Fibroblast of mammary gland (primary cell): ENCODE data around the gene SLC38A8.

ENCODE experiments used
- DNase-seq: peaks from one replicate; pipeline ENCODE4 v3.0.0-alpha.2; 2010; ENCODE audit warnings: low read depth
- H3K4me3 ChIP-seq: 2 replicates; pipeline ENCODE4 v1.5.1; 2011; ENCODE audit warnings: low read depth, mild to moderate bottlenecking, low read length, moderate library complexity; ENCODE audit not compliant: control insufficient read depth
- CTCF ChIP-seq: conservative IDR thresholded peaks from 2 replicates; pipeline ENCODE4 v1.5.1; 2011; ENCODE audit warnings: low read depth, low read length, inconsistent platforms; ENCODE audit not compliant: control insufficient read depth, insufficient read depth

The SLC38A8 gene

GRCh38 chr16:84016477-84016876 lies 26.1 kb downstream of the SLC38A8 start:
- H3K4me3 ChIP-seq: no peak overlapping the region
- TF ChIP-seq CTCF: no peak
- DNase-seq: no peak

GRCh38 chr16:84015399-84015798 lies 27.2 kb downstream of the SLC38A8 start:
- DNase-seq: no peak
- H3K4me3 ChIP-seq: no peak overlapping the region
- no peak for TF ChIP-seq CTCF

GRCh38 chr16:84014570-84015327 lies 27.8 kb downstream of the SLC38A8 start:
- no peak for TF ChIP-seq CTCF
- no peak overlapping the region for H3K4me3 ChIP-seq
- no peak for DNase-seq

- TF ChIP-seq CTCF: no peak
- peak; percentile 58 for DNase-seq
- H3K4me3 ChIP-seq: no peak overlapping the region
These were observed 28.6 kb downstream of the SLC38A8 start for GRCh38 chr16:84013787-84014569.

GRCh38 chr16:84009282-84009681 lies 33.3 kb downstream of the SLC38A8 start:
- no peak overlapping the region for H3K4me3 ChIP-seq
- TF ChIP-seq CTCF: no peak
- no peak for DNase-seq

- DNase-seq: no peak
- H3K4me3 ChIP-seq: no peak overlapping the region
- no peak for TF ChIP-seq CTCF
These were observed 34.6 kb downstream of the SLC38A8 start for GRCh38 chr16:84007965-84008364.
